ENCODE data around the gene KIAA0825.

The KIAA0825 gene

DNA sequence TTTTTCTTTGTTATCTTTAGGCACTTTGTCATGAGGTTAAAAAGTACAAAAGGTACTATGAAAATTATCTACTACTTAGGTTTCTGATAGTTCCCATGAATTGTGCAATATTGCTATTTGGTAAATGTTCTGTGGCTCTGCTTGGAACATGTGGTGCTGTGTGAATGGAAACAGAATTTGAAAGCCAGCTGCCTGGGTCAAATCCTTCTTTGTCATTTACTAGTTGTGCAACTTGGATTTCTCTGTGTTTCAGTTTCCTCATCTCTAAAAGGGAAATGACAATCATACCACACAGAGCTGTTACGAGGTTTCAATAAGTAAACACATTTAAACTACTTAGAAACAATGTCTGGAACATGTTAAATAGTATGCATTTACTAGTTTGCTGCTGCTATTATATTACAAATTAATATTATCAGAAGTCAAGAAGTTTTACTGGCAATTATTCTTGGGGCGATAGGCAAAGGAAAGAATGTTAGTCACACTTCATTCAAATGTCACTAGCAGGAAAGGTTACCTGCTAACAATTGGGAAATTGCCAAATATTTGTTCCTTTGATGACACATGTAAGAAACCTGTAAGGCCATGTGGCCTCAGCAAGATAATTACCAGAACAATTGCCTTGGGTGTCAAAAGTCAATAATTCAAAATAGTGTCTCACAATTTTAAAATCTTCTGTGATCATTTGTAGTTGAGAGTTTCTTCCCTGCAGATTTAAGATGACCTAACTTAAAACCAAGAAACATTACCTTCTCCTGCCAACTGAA, 184.8 kb downstream of the KIAA0825 start:
- DNase-seq: no peak

DNA sequence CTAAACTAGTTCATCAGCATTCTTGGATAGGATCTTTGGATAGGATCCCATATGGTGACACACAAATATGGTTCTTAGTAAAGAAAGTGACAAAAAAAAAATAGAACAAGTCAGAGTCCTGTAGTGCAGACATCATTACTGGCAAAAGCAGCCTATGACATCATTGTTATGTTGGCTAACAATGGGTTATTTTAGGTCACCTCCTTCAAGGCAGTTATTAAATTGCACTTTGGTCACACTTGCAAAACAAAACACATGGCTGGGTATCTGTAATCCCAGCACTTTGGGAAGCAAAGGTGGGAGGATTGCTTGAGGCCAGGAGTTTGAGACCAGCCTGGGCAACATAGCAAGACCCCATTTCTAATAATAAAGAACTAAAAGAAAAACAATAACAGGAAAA, 185.9 kb downstream of the KIAA0825 start:
- DNase-seq: no peak

DNA sequence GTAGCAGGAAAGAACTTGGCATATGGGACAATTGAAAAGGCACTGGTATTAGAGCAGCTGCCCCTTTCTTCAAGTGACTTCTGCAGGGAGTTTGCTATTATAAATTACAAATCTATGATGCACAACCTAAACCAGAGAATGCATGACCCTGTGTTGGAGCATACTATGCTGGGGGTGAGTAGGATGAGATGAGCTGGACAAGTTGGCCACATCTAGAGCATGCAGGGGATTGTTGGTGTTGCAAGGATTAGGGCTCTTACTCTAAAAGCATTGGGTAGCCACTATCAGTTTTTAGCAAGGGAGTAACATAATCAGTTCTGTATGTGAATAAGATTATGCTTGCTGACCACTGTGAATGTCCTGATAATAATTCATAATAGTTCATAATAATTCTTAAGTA, 186.7 kb downstream of the KIAA0825 start:
- no peak for DNase-seq

DNA sequence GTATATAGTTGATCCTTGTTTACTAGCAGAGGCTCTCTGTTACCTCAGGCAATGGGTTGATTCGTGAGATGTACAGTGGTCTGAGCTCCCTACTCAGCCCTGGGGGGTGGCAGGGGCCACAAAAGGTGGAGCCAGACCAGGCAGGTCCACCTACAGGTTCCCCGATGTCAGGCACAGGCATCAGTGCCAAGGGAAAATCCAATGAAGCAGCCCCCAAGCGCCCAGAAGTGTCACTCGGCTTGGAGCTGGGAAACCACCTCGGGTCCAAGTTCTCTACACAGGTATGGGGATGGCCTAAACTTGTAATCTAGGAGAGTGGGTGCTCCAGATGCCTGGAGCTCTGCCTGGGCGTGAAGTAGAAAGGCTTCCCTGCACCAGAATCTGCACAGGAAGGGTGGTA, 188.8 kb downstream of the KIAA0825 start:
- no peak for DNase-seq

DNA sequence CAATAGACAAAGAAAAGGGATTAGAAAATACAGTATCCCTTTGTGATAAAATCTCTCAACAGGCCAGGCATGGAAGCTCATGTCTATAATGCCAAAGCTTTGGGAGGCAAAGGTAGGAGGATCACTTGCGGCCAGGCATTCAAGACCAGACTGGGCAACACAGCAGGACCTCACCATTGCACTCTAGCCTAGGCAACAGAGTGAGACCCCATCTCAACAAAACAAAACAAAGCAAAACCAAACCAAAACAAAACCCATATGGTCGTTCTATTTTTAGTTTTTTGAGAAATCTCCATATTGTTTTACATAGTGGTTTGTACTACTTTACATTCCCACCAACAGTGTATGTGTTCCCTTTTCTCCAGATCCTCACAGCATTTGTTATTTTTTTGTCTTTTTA, 193.0 kb downstream of the KIAA0825 start:
- no peak for DNase-seq

DNA sequence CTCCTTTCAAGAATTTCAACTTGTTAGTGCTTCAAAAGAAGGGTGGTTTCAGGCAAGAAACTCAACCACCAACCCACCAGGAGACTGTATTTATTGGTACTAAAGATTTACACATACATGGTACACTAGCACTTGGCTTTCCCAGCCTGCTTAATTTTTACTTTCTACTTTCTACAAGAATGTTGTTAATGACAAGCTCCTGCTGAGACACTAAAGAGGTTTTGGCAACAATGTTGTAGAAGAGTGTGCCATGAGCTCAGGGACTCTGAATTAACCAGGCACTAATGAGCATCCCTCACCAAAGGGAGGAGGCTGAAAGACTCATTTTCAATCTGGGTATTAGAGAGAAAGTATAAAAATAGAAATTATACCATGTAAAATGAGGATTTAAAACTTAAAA, 195.0 kb downstream of the KIAA0825 start:
- no peak for DNase-seq

DNA sequence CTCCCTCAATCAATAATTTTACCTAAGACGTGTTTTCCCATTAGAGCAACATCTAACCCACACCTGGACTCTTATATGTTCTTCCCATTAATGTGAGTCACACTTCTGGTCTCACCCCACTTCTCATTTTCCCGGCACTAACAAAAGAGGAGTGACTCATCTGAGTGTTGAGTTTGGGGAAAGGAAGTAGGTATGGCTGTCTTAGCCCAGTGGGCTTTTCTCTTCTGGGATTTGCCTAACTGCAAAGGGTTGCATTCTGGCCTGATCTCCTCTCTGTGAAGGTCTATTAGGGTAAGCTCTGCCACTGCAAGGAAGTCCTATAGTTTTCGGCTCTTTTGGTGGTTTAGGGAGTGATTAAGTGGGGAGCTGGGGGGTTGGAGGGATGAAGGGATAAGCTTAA, 195.6 kb downstream of the KIAA0825 start:
- DNase-seq: no peak

DNA sequence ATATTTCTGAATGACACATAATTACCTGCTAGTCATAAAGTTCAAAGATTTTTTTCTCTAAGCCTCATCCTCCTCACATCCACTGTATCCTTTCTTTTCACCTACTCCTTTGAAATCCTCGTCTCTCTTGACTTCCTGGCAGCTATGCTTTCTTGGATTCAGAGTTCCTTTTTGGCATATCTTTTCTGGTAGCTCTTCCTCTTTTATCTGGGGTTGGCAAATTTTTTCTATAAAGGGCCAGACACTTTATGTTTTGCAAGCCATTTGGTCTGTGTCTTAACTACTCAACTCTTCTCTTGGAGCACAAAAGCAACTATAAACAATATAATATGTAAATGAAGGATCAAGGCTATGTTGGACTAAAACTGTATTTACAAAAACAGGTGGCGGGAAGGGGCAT, 197.5 kb downstream of the KIAA0825 start:
- DNase-seq: no peak

DNA sequence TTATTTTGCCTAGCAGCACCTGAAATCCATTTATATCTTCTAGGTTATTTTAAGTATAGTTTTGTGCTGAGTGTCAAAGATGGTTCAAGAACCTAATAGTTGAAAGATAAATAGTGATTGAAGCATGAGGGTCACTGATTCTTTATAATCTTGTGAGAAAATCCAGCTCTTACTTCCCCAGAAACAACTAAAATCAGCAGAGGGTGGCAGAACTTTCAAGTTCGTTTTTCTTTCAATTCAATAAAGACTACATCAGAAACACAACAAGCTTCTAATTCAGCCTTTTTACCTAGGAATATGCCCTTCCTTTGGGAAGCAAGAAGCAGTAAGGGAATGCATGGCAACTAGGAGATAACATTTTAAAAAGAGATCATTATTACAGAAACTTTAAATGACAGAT, 202.6 kb downstream of the KIAA0825 start:
- DNase-seq: no peak

DNA sequence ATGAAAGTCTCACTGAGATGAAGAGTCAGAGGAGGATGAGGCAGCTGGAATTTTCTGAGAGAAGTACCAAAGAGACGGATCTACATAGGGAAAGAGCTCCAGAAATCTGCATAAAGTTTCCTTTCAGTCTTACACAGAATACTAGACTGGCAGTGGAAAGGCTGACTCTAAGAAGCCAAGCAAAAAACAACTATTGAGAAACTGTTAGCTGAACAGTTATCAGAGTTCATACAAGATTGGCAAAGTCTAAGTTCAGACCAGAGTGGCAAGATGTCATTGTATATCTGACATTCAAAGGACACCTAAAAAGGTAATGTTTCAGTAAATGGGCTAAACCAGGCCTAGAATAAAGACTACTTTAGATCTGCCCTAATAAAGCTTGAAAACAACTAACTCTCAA, 209.0 kb downstream of the KIAA0825 start:
- no peak for DNase-seq

DNA sequence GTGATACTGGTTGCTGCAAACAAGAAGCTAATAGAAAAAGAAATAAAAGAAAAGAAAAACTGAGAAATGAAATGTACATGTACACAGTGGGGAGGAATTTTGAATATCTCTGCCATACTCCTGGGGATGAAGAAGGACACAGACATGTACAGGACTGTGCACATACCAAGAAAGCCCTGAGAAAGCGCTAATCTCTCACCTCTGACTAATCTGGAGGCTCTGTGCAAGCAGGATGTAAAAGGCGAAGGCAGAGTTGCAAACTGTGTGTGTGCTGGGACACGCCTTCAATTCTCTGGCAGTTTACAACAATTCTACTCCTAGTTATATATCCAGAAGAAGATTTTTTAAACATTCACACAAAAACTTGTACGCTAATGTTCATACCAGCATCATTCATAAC, 211.4 kb downstream of the KIAA0825 start:
- DNase-seq: no peak

DNA sequence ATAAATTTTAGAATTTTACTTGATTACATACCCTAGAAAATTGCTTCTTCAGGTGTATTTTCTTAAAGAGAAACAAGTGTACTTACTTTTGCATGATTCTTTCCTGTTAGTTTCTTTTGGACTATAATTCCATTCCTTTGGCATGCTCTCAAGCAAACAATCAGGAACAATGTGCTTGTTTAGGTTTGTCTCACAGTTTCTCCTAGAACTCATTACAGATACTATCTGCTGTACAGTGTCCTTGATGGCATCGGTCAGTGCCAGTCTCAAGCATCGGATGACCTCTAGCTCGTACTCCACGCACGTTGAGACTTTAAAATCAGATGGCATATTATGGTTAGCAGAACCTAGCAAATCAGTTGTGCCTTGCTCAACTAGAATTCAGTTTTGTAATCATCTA, 214.9 kb downstream of the KIAA0825 start:
- no peak for DNase-seq

DNA sequence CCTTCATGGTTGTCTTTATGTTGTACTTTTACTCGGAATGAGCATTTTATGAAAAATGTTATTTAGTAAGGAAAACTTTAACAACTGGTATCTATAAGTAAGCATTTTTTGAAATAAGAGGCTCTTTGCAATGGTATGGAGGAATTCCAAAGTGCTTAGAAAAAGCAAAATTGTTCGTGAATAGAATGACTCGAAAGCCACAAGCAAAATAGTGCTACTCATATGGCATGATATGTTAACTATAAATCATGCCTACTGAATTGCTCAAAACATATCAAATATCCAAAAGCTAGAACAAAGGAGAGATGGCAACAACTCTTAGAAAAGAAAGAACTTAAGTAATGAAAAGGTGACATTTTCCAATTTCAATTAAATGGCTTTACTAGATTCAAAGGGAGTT, 216.3 kb downstream of the KIAA0825 start:
- no peak for DNase-seq

DNA sequence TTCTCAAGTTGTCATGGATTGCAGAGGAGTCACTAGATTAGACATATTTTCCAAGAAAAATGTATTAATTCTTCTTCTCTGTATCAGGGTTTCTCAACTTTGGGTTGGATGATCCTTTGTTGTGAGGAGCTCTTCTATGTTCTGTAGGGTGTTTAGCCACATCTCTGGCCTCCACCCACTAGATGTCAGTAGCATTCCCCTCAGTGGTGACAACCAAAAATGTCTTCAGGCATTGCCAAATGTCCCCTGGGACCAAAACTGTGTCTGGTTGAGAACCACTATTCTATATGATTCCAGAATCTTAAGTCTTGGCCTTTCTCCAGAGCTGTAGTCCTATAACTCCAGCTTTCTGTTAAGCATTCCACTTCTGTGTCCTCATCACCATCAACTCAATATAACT, 220.9 kb downstream of the KIAA0825 start:
- no peak for DNase-seq

DNA sequence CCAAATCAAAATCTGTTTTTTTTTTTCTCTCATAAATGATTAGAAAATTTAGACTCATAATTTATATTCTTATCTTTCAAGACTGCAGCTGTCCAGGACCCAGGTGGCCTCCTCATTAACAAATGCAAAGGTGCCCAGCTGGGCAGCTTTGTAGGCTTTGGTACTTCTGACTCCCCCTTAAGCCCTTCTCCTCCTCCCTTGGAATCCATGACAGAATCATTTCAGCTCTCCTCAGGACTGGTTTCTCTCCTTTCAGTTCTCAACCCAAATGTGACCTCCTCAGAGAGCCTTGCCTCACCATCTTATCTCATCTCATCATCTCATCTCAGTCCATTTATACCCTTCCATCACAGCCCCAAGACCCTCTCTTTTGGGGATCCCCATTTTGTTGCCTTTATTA, 221.7 kb downstream of the KIAA0825 start:
- DNase-seq: no peak

DNA sequence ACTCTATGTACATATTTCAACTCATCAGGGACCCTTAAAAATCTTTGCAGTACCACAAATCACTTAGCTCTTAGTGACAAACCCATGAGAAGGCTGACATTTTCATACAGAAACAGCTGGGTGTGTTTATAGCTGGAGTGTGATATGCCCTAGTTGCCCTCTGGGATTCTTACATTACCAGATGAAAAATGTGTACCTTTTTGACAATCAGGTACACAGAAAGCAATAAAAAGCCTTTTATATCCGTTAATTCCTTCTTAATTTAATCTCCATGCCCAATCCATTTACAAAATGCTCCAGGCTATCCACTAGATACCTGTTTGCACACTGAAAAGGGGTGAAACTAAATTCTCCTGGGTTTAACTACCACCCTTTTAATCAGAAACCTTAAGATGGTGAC, 222.9 kb downstream of the KIAA0825 start:
- no peak for DNase-seq

DNA sequence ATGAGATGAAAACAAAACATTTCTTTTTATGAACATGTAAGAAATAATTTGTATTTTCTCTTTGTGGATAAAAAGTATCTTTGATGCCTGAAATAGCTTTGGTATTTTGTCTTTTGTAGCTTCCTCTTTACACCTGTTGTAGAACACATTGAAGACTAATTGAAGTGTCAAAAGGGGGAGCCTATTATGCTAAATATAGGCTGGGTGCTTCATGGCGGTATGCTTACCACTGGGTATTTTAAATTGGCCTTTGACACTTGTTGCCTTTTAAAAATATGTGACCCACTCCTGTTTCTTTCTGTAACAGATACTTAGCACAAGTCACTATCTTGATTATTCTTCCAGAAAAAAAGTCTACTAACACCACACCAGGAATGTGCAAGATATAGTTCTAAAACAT, 226.4 kb downstream of the KIAA0825 start:
- DNase-seq: no peak

DNA sequence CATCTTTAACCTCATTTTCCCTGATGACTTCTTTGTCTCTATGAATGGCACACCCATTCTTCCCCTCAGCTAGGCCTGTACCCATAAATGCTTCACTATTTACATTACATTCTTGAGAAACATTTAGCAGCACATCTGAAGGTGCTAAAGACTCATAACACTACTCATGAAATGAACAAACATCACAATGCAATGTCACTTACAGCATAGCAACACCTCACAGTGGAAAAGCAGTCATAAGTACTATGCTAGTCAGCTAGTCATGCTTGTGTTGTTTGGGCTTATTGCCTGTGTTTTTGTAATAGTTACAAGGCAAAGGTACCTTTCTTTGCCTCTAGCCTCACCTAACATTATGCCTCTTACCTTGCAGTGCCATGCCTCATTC, 228.9 kb downstream of the KIAA0825 start:
- DNase-seq: no peak

DNA sequence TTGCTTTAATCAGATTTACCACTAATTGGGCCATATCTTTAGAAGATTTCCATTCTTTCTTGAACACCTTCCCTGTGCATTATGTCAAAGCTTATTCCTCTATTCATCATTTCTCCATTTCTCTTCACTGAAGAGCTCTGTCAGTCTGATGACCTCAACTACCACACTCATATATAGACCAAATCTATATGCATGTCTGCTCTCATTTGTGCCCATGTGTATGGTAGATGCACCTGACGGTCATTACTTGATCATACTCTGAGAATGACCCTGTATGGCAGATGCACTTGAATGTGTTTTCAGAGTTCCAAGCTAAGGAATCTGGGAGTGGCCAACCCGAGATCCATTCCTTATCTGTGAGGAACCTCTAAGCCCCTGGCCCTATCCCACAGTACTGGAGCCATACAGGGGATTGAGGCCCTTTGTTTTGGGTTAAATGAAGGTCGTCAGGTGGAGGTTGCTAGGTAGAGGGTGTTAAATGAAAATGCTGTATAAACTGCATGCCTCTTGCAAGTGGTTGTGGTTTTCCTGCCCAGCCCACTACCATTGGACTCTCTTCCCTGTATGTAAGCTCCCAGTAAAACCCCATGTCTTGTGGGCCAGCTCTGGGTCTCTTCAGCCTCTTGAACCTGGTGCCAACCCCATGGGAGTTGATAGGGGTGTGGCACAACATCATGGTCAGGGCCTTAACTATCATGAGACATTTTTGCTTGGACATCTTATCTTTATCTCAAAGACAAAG, 229.5 kb downstream of the KIAA0825 start:
- no peak for DNase-seq

DNA sequence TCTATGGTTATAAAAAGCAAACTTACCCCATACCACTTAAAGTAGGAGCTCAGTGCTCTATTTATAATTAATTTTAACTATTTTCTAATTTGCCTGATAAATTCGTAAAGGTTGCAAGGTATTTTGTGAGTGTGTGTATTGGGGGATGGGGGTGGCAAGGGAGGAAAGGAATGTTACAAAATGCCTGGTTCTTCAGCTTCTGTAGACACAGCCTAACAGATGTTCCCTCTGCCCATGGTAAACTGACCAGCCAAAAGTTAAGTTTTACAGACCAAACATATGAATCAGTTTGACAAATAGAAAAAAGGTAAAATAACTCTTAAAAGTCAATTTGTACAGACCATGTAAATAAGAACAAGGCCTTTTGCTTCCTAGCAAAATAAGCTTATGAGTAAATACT, 232.6 kb downstream of the KIAA0825 start:
- no peak for DNase-seq

DNA sequence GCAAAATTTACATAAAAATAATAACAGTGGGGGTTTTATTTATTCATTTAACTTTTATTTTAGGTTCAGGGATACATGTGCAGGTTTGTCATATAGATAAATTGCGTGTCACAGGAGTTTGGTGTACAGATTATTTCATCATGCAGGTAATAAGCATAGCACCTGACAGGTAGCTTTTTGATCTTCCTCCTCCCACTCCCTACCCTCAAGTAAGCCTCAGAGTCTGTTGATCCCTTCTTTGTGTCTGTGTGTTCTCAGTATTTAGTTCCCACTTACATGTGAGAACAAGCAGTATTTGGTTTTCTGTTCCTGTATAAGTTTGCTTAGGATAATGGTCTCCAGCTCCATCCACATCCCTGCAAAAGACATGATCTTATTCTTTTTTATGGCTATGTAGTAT, 240.3 kb downstream of the KIAA0825 start:
- DNase-seq: no peak

DNA sequence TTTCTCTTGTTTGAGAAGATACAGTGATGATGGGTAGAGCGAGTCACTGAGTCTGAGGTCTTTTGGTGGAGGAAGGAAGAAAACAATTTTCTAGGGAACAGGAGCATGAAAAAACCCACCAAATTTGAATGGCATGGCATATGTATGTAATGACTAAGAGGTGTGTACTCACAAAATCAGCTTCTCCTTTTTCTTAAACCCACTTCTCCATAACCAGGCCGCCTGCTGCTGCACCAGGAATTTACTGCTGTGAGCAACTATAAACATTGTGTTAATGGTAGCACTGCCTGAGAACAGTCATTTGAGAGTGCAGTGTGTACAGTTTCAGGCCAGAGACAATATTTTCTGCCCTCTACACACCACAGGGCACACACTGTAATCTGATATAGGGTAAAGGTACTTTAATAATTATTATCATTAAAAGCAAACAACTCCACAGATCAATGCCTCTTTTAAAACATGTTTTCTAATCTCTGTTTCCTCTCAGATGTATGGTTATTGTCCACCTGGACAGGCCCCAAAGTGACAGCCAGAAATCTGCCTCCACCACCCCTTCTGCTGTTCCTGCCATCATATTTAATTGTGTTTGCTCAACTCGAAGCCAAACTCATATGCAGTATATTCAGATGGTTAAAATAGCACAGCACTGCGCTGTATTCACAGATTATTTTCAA, 241.6 kb downstream of the KIAA0825 start:
- DNase-seq: no peak

DNA sequence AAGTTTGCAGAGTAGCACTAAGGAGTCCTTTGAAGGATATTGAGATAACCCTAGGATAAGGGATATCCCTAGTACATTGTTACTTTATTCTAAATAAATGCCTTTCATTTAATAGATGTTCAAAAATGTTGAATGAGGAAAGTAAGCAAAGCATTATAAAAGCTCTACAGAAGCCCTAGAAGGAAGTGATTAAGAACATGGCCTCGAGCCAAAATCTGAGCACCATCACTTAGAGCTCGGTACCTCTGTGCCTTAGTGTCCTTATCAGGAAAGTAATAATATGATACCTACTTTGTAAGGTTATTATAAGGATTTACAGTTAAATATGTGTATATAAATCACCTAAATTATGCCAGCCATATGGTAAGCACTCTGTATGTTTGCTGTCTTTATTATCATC, 242.6 kb downstream of the KIAA0825 start:
- no peak for DNase-seq

DNA sequence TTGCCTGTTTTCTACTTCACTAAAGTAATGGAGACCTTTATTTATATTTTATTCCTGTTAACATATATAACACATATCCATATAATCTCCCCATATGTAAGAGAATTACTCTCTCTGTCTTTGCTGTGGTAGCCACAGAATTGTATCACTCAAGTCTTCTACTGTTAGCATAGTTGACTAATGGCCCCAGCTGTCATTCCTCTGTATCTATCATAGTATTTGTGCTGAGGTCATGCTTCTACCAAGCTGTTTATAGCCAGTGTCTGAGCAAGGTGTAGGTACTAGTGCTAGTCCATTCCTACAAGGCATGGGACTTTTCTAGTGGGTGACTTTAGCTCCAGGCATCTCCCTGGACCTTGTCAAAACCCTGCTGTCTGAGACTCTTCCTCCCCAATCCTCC, 244.1 kb downstream of the KIAA0825 start:
- no peak for DNase-seq

Data from activated naive CD4-positive, alpha-beta T cell treated with anti-CD3 and anti-CD28 coated beads, Interleukin-2, amount 50 U/mL, for 16 hours (primary cell).